OCI-LY3 (cell line): ENCODE data around the gene PTCSC3.

Source experiments
- EZH2phosphoT487 ChIP-seq: fragments of 200-600 bp; shearing (Covaris generic); IDR thresholded peaks from 2 replicates; pipeline ENCODE4 v1.6.1; 2018; ENCODE audit warnings: antibody characterized with exemption, mixed run types, low read depth
- TF ChIP-seq, protein P1 (sequence below): fragments of 200-600, 300-600 bp; sonication (generic); IDR thresholded peaks from 2 replicates; pipeline ENCODE4 v1.5.1; 2014; ENCODE audit warnings: antibody characterized with exemption, low read length, low read depth

DNA sequence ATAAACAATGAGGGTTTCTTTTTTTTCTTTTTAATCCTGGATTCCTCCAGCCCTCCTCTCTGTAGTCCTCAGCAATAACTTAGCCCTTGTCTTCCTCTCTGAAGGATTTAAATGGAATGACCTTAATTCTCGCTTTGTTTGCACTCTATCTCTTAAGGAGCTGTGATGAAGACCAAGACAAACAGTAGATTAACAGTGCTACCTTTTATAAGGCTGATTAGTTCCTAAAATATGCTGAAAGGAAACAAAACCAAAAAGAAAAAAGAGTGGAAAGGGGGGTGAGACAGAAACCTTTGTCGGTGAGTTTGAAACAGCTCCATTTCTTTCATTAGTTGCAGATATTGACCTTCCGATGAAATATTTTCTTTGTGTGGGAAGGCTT is 38.7 kb upstream of the PTCSC3 start:
- TF ChIP-seq, protein P1, sequence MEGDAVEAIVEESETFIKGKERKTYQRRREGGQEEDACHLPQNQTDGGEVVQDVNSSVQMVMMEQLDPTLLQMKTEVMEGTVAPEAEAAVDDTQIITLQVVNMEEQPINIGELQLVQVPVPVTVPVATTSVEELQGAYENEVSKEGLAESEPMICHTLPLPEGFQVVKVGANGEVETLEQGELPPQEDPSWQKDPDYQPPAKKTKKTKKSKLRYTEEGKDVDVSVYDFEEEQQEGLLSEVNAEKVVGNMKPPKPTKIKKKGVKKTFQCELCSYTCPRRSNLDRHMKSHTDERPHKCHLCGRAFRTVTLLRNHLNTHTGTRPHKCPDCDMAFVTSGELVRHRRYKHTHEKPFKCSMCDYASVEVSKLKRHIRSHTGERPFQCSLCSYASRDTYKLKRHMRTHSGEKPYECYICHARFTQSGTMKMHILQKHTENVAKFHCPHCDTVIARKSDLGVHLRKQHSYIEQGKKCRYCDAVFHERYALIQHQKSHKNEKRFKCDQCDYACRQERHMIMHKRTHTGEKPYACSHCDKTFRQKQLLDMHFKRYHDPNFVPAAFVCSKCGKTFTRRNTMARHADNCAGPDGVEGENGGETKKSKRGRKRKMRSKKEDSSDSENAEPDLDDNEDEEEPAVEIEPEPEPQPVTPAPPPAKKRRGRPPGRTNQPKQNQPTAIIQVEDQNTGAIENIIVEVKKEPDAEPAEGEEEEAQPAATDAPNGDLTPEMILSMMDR = no peak
- TF ChIP-seq EZH2phosphoT487 = no peak
